Measurements from ENCODE around the gene DCD. TPM values are rescaled to one million over a fixed set of nuclear protein-coding genes. Genes with fewer than 3 reads are reported as not detected.

The DCD gene
- total and polyA plus RNA-seq, 10 of the 15 experiments (the other 5 are each of a cell fraction or from before 2014, with no cell fraction given): not detected

- POLR2A ChIA-PET: no interaction called here
- DNase-seq (ENCODE audit: low read depth, low spot score): no peak
- Histone ChIP-seq H3K4me3 (no peak overlapping the region), H3K36me3 (ENCODE audit: control insufficient read depth in 2 of 2, insufficient read depth in 2 of 2, low read length in 1 of 2) (no peaks in the 10 kb centered on the region), H3K79me2 (ENCODE audit: control insufficient read depth, insufficient read depth, low read length) (no peaks in the 10 kb centered on the region), H3K4me1 (ENCODE audit: control insufficient read depth, insufficient read depth, low read length) (no peaks in the 10 kb centered on the region; the same call in 1 of the 2 replicates), H2AFZ (ENCODE audit: control insufficient read depth, low read depth, low read length) (no peak overlapping the region), H4K20me1 (ENCODE audit: control insufficient read depth, insufficient read depth) (no peaks in the 10 kb centered on the region), H3K9me3 (replicated peaks; ENCODE audit: control insufficient read depth, insufficient read depth, low read length) (no peaks in the 10 kb centered on the region), H3K9ac (ENCODE audit: control insufficient read depth, insufficient read depth, low read length) (no peak overlapping the region), H3K27ac (ENCODE audit: control insufficient read depth, insufficient read depth) (no peak overlapping the region), H3K27me3 (replicated peaks in 1 of 2; ENCODE audit: control insufficient read depth in 2 of 2, insufficient read depth in 2 of 2, low read length in 1 of 2) (no peaks in the 10 kb centered on the region; a peak in 2 of 4 replicates), H3K4me2 (ENCODE audit: control insufficient read depth, insufficient read depth) (no peak overlapping the region)
- TF ChIP-seq NBN (IDR thresholded peaks at IDR 0.05): no peak
- TF ChIP-seq CUX1 (IDR thresholded peaks at IDR 0.05; ENCODE audit: insufficient replicate concordance, low read depth, low read length): no peak
- no peak for TF ChIP-seq USF1 (IDR thresholded peaks at IDR 0.05; ENCODE audit: borderline replicate concordance, extremely low read length, insufficient read depth, low read depth, low read length)
- TF ChIP-seq NFIC (IDR thresholded peaks at IDR 0.05; ENCODE audit: low read depth, low read length): 0 out of 2 replicates have a peak, but pooled peaks have one; percentile 47
- peak; percentile 48; the same call in 1 of the 2 replicates for TF ChIP-seq EED (IDR thresholded peaks at IDR 0.05; ENCODE audit: low read depth)
- no peak for TF ChIP-seq SRF (IDR thresholded peaks at IDR 0.05; ENCODE audit: low read depth in 2 of 2, low read length in 2 of 2)
- peak; percentile 15; the same call in 1 of the 2 replicates for TF ChIP-seq RUNX3 (IDR thresholded peaks at IDR 0.05; ENCODE audit: low read length)
- no peak for TF ChIP-seq RELA (IDR thresholded peaks at IDR 0.05; ENCODE audit: borderline replicate concordance, partially characterized antibody)
- TF ChIP-seq ZNF274 (IDR thresholded peaks at IDR 0.05; ENCODE audit: insufficient read depth, insufficient read length): no peak
- TF ChIP-seq PAX5 (IDR thresholded peaks at IDR 0.05; ENCODE audit: borderline replicate concordance, low read depth, low read length): no peak
- peak; percentile 50 for TF ChIP-seq JUNB (IDR thresholded peaks at IDR 0.05)
- TF ChIP-seq IKZF2 (IDR thresholded peaks at IDR 0.05): no peak
- TF ChIP-seq ATF3 (IDR thresholded peaks at IDR 0.05; ENCODE audit: borderline replicate concordance, extremely low read depth, low read depth, low read length): no peak
- TF ChIP-seq MEF2A (IDR thresholded peaks at IDR 0.05; ENCODE audit: insufficient read depth, low read depth, low read length): peak; percentile 69; the same call in 1 of the 2 replicates
- no peak for TF ChIP-seq STAT1 (conservative IDR thresholded peaks at IDR 0.05)
- RAD21 ChIA-PET (ENCODE audit: unreplicated experiment): no interaction called here
- in situ Hi-C loops (cut with MboI) (no loop called here), intact Hi-C loops (cut with micrococcal nuclease; ENCODE audit: unreplicated experiment) (no loop called here)
- SMC1A ChIA-PET (ENCODE audit: uncharacterized antibody, unreplicated experiment): interaction anchor here (0.6 kb wide), 1 partner anchor 309 kb away, joined by 3 read pairs; no protein-coding TSS in a partner anchor
- CTCF ChIA-PET: interaction anchor here (0.7 to 2.0 kb wide), 2 partner anchors 9 kb away, joined by 3 to 11 read pairs; no protein-coding TSS in a partner anchor
- no TSS peak for BruUV-seq (replicated peaks)
- 23% methylated on average over 4 of the region's 4 CpGs for WGBS (ENCODE audit: insufficient coverage, insufficient replicate concordance, low lambda C conversion rate, missing lambda C conversion rate)
- no peak for FAIRE-seq
- ATAC-seq: no peak
Observed at GRCh38 chr12:54650409-54650808, 2.2 kb upstream of the DCD start.
